HepG2 (cell line): ENCODE results near the gene TOX4. TPM values are rescaled to one million over a fixed set of nuclear protein-coding genes. Genes with fewer than 3 reads are reported as not detected.

Experiments used
- ATF4 ChIP-seq, 2 experiments: fragments of 450-650 bp in 1 of 2; sonication (generic) in 1 of 2; formaldehyde crosslinking; IDR thresholded peaks; 2 replicates each; pipeline versions ENCODE4 v1.5.0 to v1.8.0; 2020 to 2022; ENCODE audit warnings: mild to moderate bottlenecking in 1 of 2, missing genetic modification reagents in 1 of 2
- ATF5 ChIP-seq: sonication (generic); formaldehyde crosslinking; IDR thresholded peaks from 2 replicates; pipeline ENCODE4 v1.4.0; 2020; ENCODE audit warnings: mild to moderate bottlenecking, low read depth, missing genetic modification reagents
- CAMTA2 ChIP-seq: sonication (generic); formaldehyde crosslinking; IDR thresholded peaks from 2 replicates; pipeline ENCODE4 v1.4.0; 2020; ENCODE audit warnings: mild to moderate bottlenecking, missing genetic modification reagents, borderline replicate concordance
- DNMT1 ChIP-seq: sonication (generic); formaldehyde crosslinking; IDR thresholded peaks from 2 replicates; pipeline ENCODE4 v1.5.1; 2020; ENCODE audit warnings: mild to moderate bottlenecking, missing genetic modification reagents
- EEA1 ChIP-seq: sonication (generic); formaldehyde crosslinking; IDR thresholded peaks from 2 replicates; pipeline ENCODE4 v1.5.1; 2020; ENCODE audit warnings: mild to moderate bottlenecking, missing genetic modification reagents, borderline replicate concordance
- HNF1B ChIP-seq: sonication (generic); formaldehyde crosslinking; IDR thresholded peaks from 2 replicates; pipeline ENCODE4 v1.5.1; 2020; ENCODE audit warnings: mild to moderate bottlenecking, moderate library complexity, missing genetic modification reagents
- IKZF5 ChIP-seq: IDR thresholded peaks from 2 replicates; pipeline ENCODE4 v1.6.1; 2018; ENCODE audit warnings: missing genetic modification reagents, mild to moderate bottlenecking, missing compliant biosample characterization
- MBD4 ChIP-seq: IDR thresholded peaks from 2 replicates; pipeline ENCODE4 v1.6.1; 2012; ENCODE audit warnings: low read length, inconsistent platforms, borderline replicate concordance
- ONECUT2 ChIP-seq: sonication (generic); formaldehyde crosslinking; IDR thresholded peaks from 2 replicates; pipeline ENCODE4 v1.4.0; 2020; ENCODE audit warnings: missing genetic modification reagents
- RAD21 ChIP-seq: fragments of 450-650 bp; formaldehyde crosslinking; IDR thresholded peaks from 2 replicates; pipeline ENCODE4 v1.5.0; 2020; ENCODE audit warnings: mild to moderate bottlenecking
- RBM39 ChIP-seq: fragments of 200-400 bp; formaldehyde crosslinking; IDR thresholded peaks from one replicate; pipeline ENCODE4 v1.6.1; 2018; ENCODE audit warnings: antibody characterized with exemption, mild to moderate bottlenecking, low read depth, low read length; ENCODE audit not compliant: poor library complexity, severe bottlenecking
- RNF219 ChIP-seq: sonication (generic); formaldehyde crosslinking; IDR thresholded peaks from 2 replicates; pipeline ENCODE4 v1.5.0; 2020; ENCODE audit warnings: mild to moderate bottlenecking, missing genetic modification reagents
- SIN3B ChIP-seq: fragments of 150-350 bp; IDR thresholded peaks from 2 replicates; pipeline ENCODE4 v1.6.1; 2014; ENCODE audit warnings: low read length
- ZNF20 ChIP-seq: sonication (generic); formaldehyde crosslinking; IDR thresholded peaks from 2 replicates; pipeline ENCODE4 v1.4.0; 2020; ENCODE audit warnings: mild to moderate bottlenecking, moderate library complexity, missing genetic modification reagents
- ZNF224 ChIP-seq: sonication (generic); formaldehyde crosslinking; IDR thresholded peaks from 2 replicates; pipeline ENCODE4 v1.5.0; 2020; ENCODE audit warnings: mild to moderate bottlenecking, missing genetic modification reagents
- ZNF234 ChIP-seq: sonication (generic); formaldehyde crosslinking; conservative IDR thresholded peaks from 2 replicates; pipeline ENCODE4 v1.5.1; 2020; ENCODE audit warnings: mild to moderate bottlenecking, missing genetic modification reagents
- ZNF296 ChIP-seq: sonication (generic); formaldehyde crosslinking; conservative IDR thresholded peaks from 2 replicates; pipeline ENCODE4 v1.5.0; 2020; ENCODE audit warnings: mild to moderate bottlenecking, missing genetic modification reagents
- ZNF329 ChIP-seq: sonication (generic); formaldehyde crosslinking; IDR thresholded peaks from 2 replicates; pipeline ENCODE4 v1.9.0; 2021; ENCODE audit warnings: low read depth, mild to moderate bottlenecking, missing genetic modification reagents
- ZNF337 ChIP-seq: sonication (generic); formaldehyde crosslinking; IDR thresholded peaks from 2 replicates; pipeline ENCODE4 v1.5.1; 2020; ENCODE audit warnings: missing genetic modification reagents, low read depth, mild to moderate bottlenecking, borderline replicate concordance
- ZNF704 ChIP-seq: sonication (generic); formaldehyde crosslinking; IDR thresholded peaks from 2 replicates; pipeline ENCODE4 v1.8.1; 2023; ENCODE audit warnings: mild to moderate bottlenecking, inconsistent platforms, moderate library complexity, missing genetic modification reagents, borderline replicate concordance
- ZNF775 ChIP-seq: sonication (generic); formaldehyde crosslinking; IDR thresholded peaks from 2 replicates; pipeline ENCODE4 v1.4.0; 2020; ENCODE audit warnings: missing genetic modification reagents, mild to moderate bottlenecking, moderate library complexity, borderline replicate concordance
- polyA plus RNA-seq, 8 experiments: library from polyadenylated mRNA; depleted of rRNA in 3 of 8; stranded (reverse) in 7 of 8; unstranded in 1 of 8; fragments of >200 nt; fragmentation: Illumina TruSeq in 4 of 8; extraction: Trizol in 4 of 8; gene quantifications; 2 replicates each; pipeline versions ENCODE4 v1.2.1 to v1.2.3, GENCODE V29; 2011 to 2016; ENCODE audit warnings: low read depth in 4 of 8, missing spikeins in 1 of 8, mixed read lengths in 1 of 8; ENCODE audit not compliant: insufficient read depth in 1 of 8
- total RNA-seq, 5 experiments: library from RNA; depleted of rRNA; stranded (reverse); fragments of >200 nt; fragmentation: Illumina TruSeq; extraction: Trizol; gene quantifications; 2 replicates each; pipeline ENCODE4 v1.2.3, GENCODE V29; 2016; ENCODE audit warnings: low read depth in 1 of 5

Gene TOX4
- total and polyA plus RNA-seq, 2 of the 13 experiments (the other 11 are each of a cell fraction or from before 2014, with no cell fraction given), result 71.8 to 163 TPM

GRCh38 chr14:21455592-21455911 lies 21.4 kb upstream of the TOX4 start (continued):
- no peak for TF ChIP-seq IKZF5 (CRISPR knock-in tag)
- no peak for TF ChIP-seq ZNF337
- TF ChIP-seq ZNF296 (CRISPR knock-in tag), result 0 out of 2 replicates have a peak, but pooled peaks have one; percentile 44
- TF ChIP-seq CAMTA2, result 0 out of 2 replicates have a peak, but pooled peaks have one; percentile 60
- TF ChIP-seq ZNF224 (CRISPR knock-in tag), result peak; percentile 20; the same call in 1 of the 2 replicates
- TF ChIP-seq EEA1, result 0 out of 2 replicates have a peak, but pooled peaks have one; percentile 62
- no peak for TF ChIP-seq RNF219 (CRISPR knock-in tag)
- no peak for TF ChIP-seq SIN3B
- 0 out of 2 replicates have a peak, but pooled peaks have one; percentile 7 for TF ChIP-seq ONECUT2 (CRISPR knock-in tag)
- 0 out of 4 replicates have a peak, but pooled peaks of 1 of the 2 experiments have one; percentile 1 for TF ChIP-seq ATF4 (CRISPR knock-in tag; IDR thresholded peaks at IDR 0.05)
- peak; percentile 81; the same call in 1 of the 2 replicates for TF ChIP-seq ZNF20 (CRISPR knock-in tag)
- 0 out of 2 replicates have a peak, but pooled peaks have one; percentile 5 for TF ChIP-seq HNF1B (CRISPR knock-in tag)
- peak; percentile 25; the same call in 1 of the 2 replicates for TF ChIP-seq ATF5 (CRISPR knock-in tag)
- TF ChIP-seq ZNF704 (CRISPR knock-in tag), result peak; percentile 44; the same call in 1 of the 2 replicates
- TF ChIP-seq ZNF329 (CRISPR knock-in tag), result no peak
- 0 out of 2 replicates have a peak, but pooled peaks have one; percentile 22 for TF ChIP-seq DNMT1 (CRISPR knock-in tag)
- 0 out of 2 replicates have a peak, but pooled peaks have one; percentile 34 for TF ChIP-seq RAD21 (CRISPR knock-in tag)
- TF ChIP-seq ZNF234 (CRISPR knock-in tag), result 0 out of 2 replicates have a peak, but pooled peaks have one; percentile 26
- TF ChIP-seq MBD4, result no peak
- TF ChIP-seq ZNF775 (CRISPR knock-in tag), result 0 out of 2 replicates have a peak, but pooled peaks have one; percentile 47
- peak; percentile 51 for TF ChIP-seq RBM39
